ENCODE measurements around the gene SPOCK1. TPM values are rescaled to one million over a fixed set of nuclear protein-coding genes. Genes with fewer than 3 reads are reported as not detected.

Gene SPOCK1
- total and polyA plus RNA-seq, 4 experiments from 2014 or later = not detected

DNA sequence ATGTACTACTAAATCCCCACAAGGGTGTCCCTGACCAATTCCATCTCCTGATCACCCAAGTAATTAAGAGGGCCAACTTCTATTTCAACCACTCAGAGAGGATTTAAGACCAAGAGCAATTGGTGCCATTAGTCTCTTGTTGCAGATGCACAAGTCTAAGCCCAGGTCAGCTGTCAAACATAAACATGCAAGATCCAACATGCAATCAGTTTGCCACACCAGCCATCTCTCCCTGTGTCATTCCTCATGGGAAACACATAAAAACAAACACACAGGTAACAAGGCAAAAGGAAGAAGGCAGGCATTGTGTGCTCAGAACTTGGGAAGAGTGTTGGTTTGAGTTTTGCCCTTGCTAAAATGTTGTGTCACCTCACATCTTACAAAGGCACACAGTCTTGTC, 139.2 kb downstream of the SPOCK1 start:
- POLR2A ChIA-PET (ENCODE audit: partially characterized antibody) = no interaction called here
- Histone ChIP-seq H3K4me1 (ENCODE audit: insufficient read depth, low read length) (no peaks in the 10 kb centered on the region), H3K27me3 (ENCODE audit: insufficient read depth, low read length) (no peaks in the 10 kb centered on the region), H3K36me3 (ENCODE audit: insufficient read depth, low read length) (no peaks in the 10 kb centered on the region), H3K27ac (ENCODE audit: low read depth, low read length) (no peak overlapping the region), H3K4me3 (ENCODE audit: low read length in 2 of 2) (no peak overlapping the region), H3K9me3 (ENCODE audit: control insufficient read depth in 1 of 2, low read length in 2 of 2) (no peaks in the 10 kb centered on the region)
- H3K36me3 Mint-ChIP-seq = no peaks in the 10 kb centered on the region
- no peak for DNase-seq
- H3K4me1 Mint-ChIP-seq = no peaks in the 10 kb centered on the region
- H3K9me3 Mint-ChIP-seq = peaks cover 0 to 4% (median 0%) of the 10 kb centered on the region in 8 donors
- CTCF ChIA-PET (ENCODE audit: partially characterized antibody) = no interaction called here
- intact Hi-C loops (cut with micrococcal nuclease) = no loop called here
- H3K27ac Mint-ChIP-seq = no peak overlapping the region
- H3K27me3 Mint-ChIP-seq = peaks cover 5 to 10% of the 10 kb centered on the region in 2 donors
- H3K4me3 Mint-ChIP-seq = no peak overlapping the region

DNA sequence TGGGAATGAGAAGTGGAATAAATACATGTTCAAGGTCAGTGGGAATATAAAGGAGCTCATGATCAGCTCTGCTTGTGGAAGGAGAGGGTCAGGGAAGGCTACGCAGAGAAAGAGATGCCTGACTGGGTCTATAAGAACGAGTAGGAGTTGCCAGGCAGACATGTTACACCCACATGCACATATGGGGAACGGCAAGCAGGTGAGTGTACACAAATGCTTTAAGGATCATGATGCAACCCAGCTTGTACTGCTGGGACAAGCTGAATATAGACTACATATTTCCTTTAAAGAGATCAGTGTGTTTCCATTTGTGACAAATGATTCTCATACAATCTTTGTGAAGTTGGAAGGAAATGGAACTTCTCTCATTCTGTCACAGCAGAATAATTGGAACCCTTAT, 141.7 kb downstream of the SPOCK1 start:
- intact Hi-C loops (cut with micrococcal nuclease) = no loop called here
- no peaks in the 10 kb centered on the region for H3K9me3 ChIP-seq (ENCODE audit: control insufficient read depth in 1 of 2, low read length in 2 of 2)
- Mint-ChIP-seq H3K36me3 (no peaks in the 10 kb centered on the region), H3K4me3 (no peak overlapping the region), H3K27ac (peak overlapping the region in 1 of 7 donors; percentile 1), H3K9me3 (peaks cover 0 to 4% (median 0%) of the 10 kb centered on the region in 8 donors), H3K27me3 (peaks cover 8 to 13% of the 10 kb centered on the region in 2 donors), H3K4me1 (no peaks in the 10 kb centered on the region)
- ChIA-PET CTCF (ENCODE audit: partially characterized antibody) (no interaction called here), POLR2A (ENCODE audit: partially characterized antibody) (no interaction called here)
- H3K27ac ChIP-seq (ENCODE audit: low read depth, low read length) = no peak overlapping the region
- no peak overlapping the region for H3K4me3 ChIP-seq (ENCODE audit: low read length in 2 of 2)
- H3K27me3 ChIP-seq (ENCODE audit: insufficient read depth, low read length) = no peaks in the 10 kb centered on the region
- DNase-seq = no peak
- H3K36me3 ChIP-seq (ENCODE audit: insufficient read depth, low read length) = no peaks in the 10 kb centered on the region
- H3K4me1 ChIP-seq (ENCODE audit: insufficient read depth, low read length) = no peaks in the 10 kb centered on the region

DNA sequence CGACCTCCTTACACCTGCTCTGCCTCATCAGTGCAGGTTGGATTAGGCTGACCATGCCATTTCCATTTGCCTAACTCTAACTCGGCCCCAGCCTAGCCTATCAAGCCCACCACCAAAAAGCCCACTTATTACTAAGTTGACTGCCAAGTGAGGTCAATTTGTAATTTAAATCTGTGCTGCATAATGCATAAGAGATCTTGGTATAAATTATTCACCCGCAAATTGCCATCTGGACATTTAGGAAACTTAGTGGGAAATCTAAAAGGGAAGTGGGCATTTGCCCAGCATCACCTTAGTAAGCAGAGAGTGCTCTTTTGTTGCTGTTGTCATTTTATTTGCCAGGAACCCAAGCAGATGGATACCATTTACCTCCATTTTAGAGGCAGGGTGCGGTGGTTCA, 143.0 kb downstream of the SPOCK1 start:
- peaks cover 0 to 4% (median 0%) of the 10 kb centered on the region in 8 donors for H3K9me3 Mint-ChIP-seq
- intact Hi-C loops (cut with micrococcal nuclease) = no loop called here
- POLR2A ChIA-PET (ENCODE audit: partially characterized antibody) = no interaction called here
- no peaks in the 10 kb centered on the region for H3K36me3 Mint-ChIP-seq
- Histone ChIP-seq H3K27me3 (ENCODE audit: insufficient read depth, low read length) (no peaks in the 10 kb centered on the region), H3K9me3 (ENCODE audit: control insufficient read depth in 1 of 2, low read length in 2 of 2) (no peaks in the 10 kb centered on the region), H3K27ac (ENCODE audit: low read depth, low read length) (no peak overlapping the region), H3K4me3 (ENCODE audit: low read length in 2 of 2) (no peak overlapping the region), H3K36me3 (ENCODE audit: insufficient read depth, low read length) (no peaks in the 10 kb centered on the region), H3K4me1 (ENCODE audit: insufficient read depth, low read length) (no peaks in the 10 kb centered on the region)
- no peaks in the 10 kb centered on the region for H3K4me1 Mint-ChIP-seq
- peaks cover 8 to 11% of the 10 kb centered on the region in 2 donors for H3K27me3 Mint-ChIP-seq
- H3K4me3 Mint-ChIP-seq = no peak overlapping the region
- H3K27ac Mint-ChIP-seq = no peak overlapping the region
- no peak for DNase-seq
- CTCF ChIA-PET (ENCODE audit: partially characterized antibody) = no interaction called here

DNA sequence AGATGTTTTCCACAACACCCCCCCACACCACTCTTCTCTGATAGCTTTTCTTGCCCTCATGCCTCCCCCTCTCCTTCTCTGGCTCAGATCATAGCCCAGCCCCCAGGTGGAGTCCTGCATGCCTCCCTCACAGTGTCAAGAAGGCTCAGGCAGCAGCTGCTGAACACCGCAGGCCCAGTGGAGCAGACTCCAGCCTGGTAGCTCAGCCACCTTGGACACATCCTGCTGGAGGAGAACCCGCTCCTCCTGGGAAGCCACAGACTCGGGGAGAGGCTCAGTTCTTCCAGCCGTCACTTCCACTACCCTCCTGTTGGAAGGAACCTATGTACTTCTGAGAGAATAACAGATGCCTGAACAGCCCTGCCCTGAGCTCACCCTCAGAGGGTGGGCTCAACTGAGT, 143.4 kb downstream of the SPOCK1 start:
- Mint-ChIP-seq H3K4me3 (no peak overlapping the region), H3K27ac (no peak overlapping the region), H3K4me1 (no peaks in the 10 kb centered on the region), H3K9me3 (peaks cover 0 to 4% (median 0%) of the 10 kb centered on the region in 8 donors), H3K36me3 (no peaks in the 10 kb centered on the region), H3K27me3 (peaks cover 8 to 11% of the 10 kb centered on the region in 2 donors)
- Histone ChIP-seq H3K36me3 (ENCODE audit: insufficient read depth, low read length) (no peaks in the 10 kb centered on the region), H3K4me1 (ENCODE audit: insufficient read depth, low read length) (no peaks in the 10 kb centered on the region), H3K27ac (ENCODE audit: low read depth, low read length) (no peak overlapping the region), H3K9me3 (ENCODE audit: control insufficient read depth in 1 of 2, low read length in 2 of 2) (no peaks in the 10 kb centered on the region), H3K4me3 (ENCODE audit: low read length in 2 of 2) (no peak overlapping the region), H3K27me3 (ENCODE audit: insufficient read depth, low read length) (no peaks in the 10 kb centered on the region)
- intact Hi-C loops (cut with micrococcal nuclease) = no loop called here
- POLR2A ChIA-PET (ENCODE audit: partially characterized antibody) = no interaction called here
- no peak for DNase-seq
- CTCF ChIA-PET (ENCODE audit: partially characterized antibody) = no interaction called here

DNA sequence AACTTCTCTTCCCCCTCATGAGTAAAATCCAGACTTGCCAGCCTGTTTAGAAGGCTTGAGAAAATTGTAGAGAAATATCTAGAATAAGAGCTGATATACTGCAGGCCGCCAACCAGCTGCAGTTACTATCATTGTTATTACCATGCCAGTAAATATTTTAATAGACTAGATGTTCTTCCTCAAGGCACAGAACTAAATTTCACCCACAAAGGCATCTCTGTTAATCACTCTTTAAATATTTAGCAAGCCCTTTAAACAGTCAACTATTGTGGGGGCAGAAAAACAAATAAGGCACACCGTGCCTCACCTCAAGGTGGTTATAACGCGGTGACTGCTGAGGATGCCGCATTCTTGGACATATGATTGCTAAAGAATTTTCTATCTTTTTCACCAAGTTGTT, 147.0 kb downstream of the SPOCK1 start:
- no peaks in the 10 kb centered on the region for H3K36me3 Mint-ChIP-seq
- no peak overlapping the region for H3K4me3 Mint-ChIP-seq
- Histone ChIP-seq H3K36me3 (ENCODE audit: insufficient read depth, low read length) (no peaks in the 10 kb centered on the region), H3K4me3 (ENCODE audit: low read length in 2 of 2) (no peak overlapping the region), H3K4me1 (ENCODE audit: insufficient read depth, low read length) (no peaks in the 10 kb centered on the region), H3K27ac (ENCODE audit: low read depth, low read length) (no peak overlapping the region), H3K27me3 (ENCODE audit: insufficient read depth, low read length) (no peaks in the 10 kb centered on the region), H3K9me3 (ENCODE audit: control insufficient read depth in 1 of 2, low read length in 2 of 2) (no peaks in the 10 kb centered on the region)
- H3K27me3 Mint-ChIP-seq = peaks cover 5 to 7% of the 10 kb centered on the region in 2 donors
- peaks cover 0 to 3% (median 0%) of the 10 kb centered on the region in 8 donors for H3K9me3 Mint-ChIP-seq
- ChIA-PET CTCF (ENCODE audit: partially characterized antibody) (no interaction called here), POLR2A (ENCODE audit: partially characterized antibody) (no interaction called here)
- DNase-seq = no peak
- H3K27ac Mint-ChIP-seq = no peak overlapping the region
- H3K4me1 Mint-ChIP-seq = no peaks in the 10 kb centered on the region
- intact Hi-C loops (cut with micrococcal nuclease) = no loop called here

DNA sequence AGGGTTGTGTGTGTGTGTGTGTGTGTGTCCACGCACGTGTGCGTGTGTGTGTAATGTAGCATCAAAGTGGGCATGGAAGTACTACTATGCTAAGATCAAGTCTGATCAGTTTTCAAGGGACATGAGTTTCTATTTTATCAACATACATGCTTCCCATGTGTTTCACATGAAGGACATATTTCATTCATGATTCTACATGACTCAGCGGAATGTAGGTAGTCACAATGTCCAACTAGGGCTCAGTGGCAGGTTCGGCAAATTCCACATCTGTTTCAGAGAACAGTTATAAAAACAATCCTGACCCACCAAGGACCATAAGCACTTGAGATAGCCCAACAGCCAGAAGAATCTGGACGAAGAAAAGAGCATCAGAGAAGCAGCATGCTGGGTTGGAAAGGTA, 148.3 kb downstream of the SPOCK1 start:
- H3K27me3 Mint-ChIP-seq = peaks cover 3 to 4% of the 10 kb centered on the region in 2 donors
- ChIA-PET POLR2A (ENCODE audit: partially characterized antibody) (no interaction called here), CTCF (ENCODE audit: partially characterized antibody) (no interaction called here)
- Histone ChIP-seq H3K36me3 (ENCODE audit: insufficient read depth, low read length) (no peaks in the 10 kb centered on the region), H3K27me3 (ENCODE audit: insufficient read depth, low read length) (no peaks in the 10 kb centered on the region), H3K4me1 (ENCODE audit: insufficient read depth, low read length) (no peaks in the 10 kb centered on the region), H3K27ac (ENCODE audit: low read depth, low read length) (no peak overlapping the region), H3K4me3 (ENCODE audit: low read length in 2 of 2) (no peak overlapping the region), H3K9me3 (ENCODE audit: control insufficient read depth in 1 of 2, low read length in 2 of 2) (no peaks in the 10 kb centered on the region)
- intact Hi-C loops (cut with micrococcal nuclease) = no loop called here
- H3K4me1 Mint-ChIP-seq = no peaks in the 10 kb centered on the region
- no peak overlapping the region for H3K27ac Mint-ChIP-seq
- H3K36me3 Mint-ChIP-seq = no peaks in the 10 kb centered on the region
- DNase-seq = no peak
- H3K9me3 Mint-ChIP-seq = peaks cover 0 to 3% (median 0%) of the 10 kb centered on the region in 8 donors
- no peak overlapping the region for H3K4me3 Mint-ChIP-seq

DNA sequence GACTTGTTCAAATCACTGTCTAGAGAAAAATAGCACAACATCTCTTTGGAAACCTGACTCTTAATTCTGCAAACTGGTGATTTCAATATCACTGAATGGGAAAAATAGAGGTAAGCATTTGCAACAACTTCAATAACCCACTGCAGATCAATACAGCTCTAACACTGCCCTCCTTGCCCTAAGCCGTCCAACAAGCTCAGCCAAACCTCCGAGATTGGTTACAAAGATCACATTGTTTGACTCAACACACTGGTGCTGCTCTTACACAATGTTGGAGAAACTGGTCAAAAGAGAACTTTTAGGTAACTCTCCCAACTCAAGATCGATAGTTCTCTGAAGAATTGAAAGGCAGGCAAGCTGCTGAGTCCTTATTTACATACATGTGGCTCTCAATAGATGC, 150.4 kb downstream of the SPOCK1 start:
- no peak overlapping the region for H3K27ac ChIP-seq (ENCODE audit: low read depth, low read length)
- H3K36me3 ChIP-seq (ENCODE audit: insufficient read depth, low read length) = no peaks in the 10 kb centered on the region
- Mint-ChIP-seq H3K4me1 (no peaks in the 10 kb centered on the region), H3K27me3 (peaks cover 0 to 1% of the 10 kb centered on the region in 2 donors), H3K36me3 (no peaks in the 10 kb centered on the region), H3K4me3 (no peak overlapping the region), H3K9me3 (peaks cover 0 to 3% (median 0%) of the 10 kb centered on the region in 8 donors), H3K27ac (no peak overlapping the region)
- H3K4me1 ChIP-seq (ENCODE audit: insufficient read depth, low read length) = no peaks in the 10 kb centered on the region
- intact Hi-C loops (cut with micrococcal nuclease) = no loop called here
- H3K27me3 ChIP-seq (ENCODE audit: insufficient read depth, low read length) = no peaks in the 10 kb centered on the region
- no peak overlapping the region for H3K4me3 ChIP-seq (ENCODE audit: low read length in 2 of 2)
- no peak for DNase-seq
- POLR2A ChIA-PET (ENCODE audit: partially characterized antibody) = no interaction called here
- H3K9me3 ChIP-seq (ENCODE audit: control insufficient read depth in 1 of 2, low read length in 2 of 2) = no peaks in the 10 kb centered on the region
- CTCF ChIA-PET (ENCODE audit: partially characterized antibody) = no interaction called here

DNA sequence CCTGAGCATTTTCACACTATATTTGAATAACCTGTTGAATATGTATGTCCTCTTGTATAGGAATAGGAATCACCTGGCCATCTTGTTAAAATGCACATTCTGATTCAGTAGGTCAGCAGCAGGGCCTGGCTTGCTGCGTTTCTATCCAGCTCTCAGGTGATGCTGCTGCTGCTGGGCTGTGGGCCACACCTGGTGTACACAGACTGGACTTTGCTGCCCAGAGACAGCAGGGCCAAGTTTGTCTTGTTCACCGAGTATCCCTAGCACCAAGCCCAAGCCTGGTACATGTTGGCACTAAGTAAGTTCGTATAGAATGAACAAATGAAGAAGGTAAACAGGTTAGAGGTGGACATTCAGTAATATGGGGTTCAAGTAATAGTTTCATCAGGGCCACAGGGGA, 151.3 kb downstream of the SPOCK1 start:
- intact Hi-C loops (cut with micrococcal nuclease) = no loop called here

More for the DNA sequence above, 151.3 kb downstream of the SPOCK1 start:
- H3K4me1 ChIP-seq (ENCODE audit: insufficient read depth, low read length) = no peaks in the 10 kb centered on the region
- no peak overlapping the region for H3K27ac Mint-ChIP-seq
- no peak overlapping the region for H3K4me3 Mint-ChIP-seq
- no peaks in the 10 kb centered on the region for H3K4me1 Mint-ChIP-seq
- ChIA-PET POLR2A (ENCODE audit: partially characterized antibody) (no interaction called here), CTCF (ENCODE audit: partially characterized antibody) (no interaction called here)
- no peaks in the 10 kb centered on the region for H3K36me3 Mint-ChIP-seq
- H3K9me3 Mint-ChIP-seq = peaks cover 0 to 3% (median 0%) of the 10 kb centered on the region in 8 donors
- no peaks in the 10 kb centered on the region for H3K9me3 ChIP-seq (ENCODE audit: control insufficient read depth in 1 of 2, low read length in 2 of 2)
- no peaks in the 10 kb centered on the region for H3K36me3 ChIP-seq (ENCODE audit: insufficient read depth, low read length)
- H3K27ac ChIP-seq (ENCODE audit: low read depth, low read length) = no peak overlapping the region
- H3K27me3 Mint-ChIP-seq = no peaks in the 10 kb centered on the region
- H3K4me3 ChIP-seq (ENCODE audit: low read length in 2 of 2) = no peak overlapping the region
- no peak for DNase-seq
- H3K27me3 ChIP-seq (ENCODE audit: insufficient read depth, low read length) = no peaks in the 10 kb centered on the region
